LoVo (cell line): Measurements from ENCODE around the gene SLC12A6.
A peak's percentile ranks its signal among the peaks of the same experiment; 100 is the strongest.
"Not testable (repeated sequence)": the region's sequence is repeated elsewhere in the genome, so short reads cannot be mapped to it uniquely, and the experiment has no call there.

Source experiments
- DNase-seq: peaks from one replicate; pipeline ENCODE4 v3.0.0-alpha.2; 2016; ENCODE audit warnings: low spot score

Gene SLC12A6

GRCh38 chr15:34357653-34358052 is 20.1 kb upstream of the SLC12A6 start:
- no peak for DNase-seq

- no peak for DNase-seq
Observed at GRCh38 chr15:34355241-34355640, 17.7 kb upstream of the SLC12A6 start.

- DNase-seq: no peak
Observed at GRCh38 chr15:34354286-34354685, 16.7 kb upstream of the SLC12A6 start.

GRCh38 chr15:34353627-34354026 is 16.0 kb upstream of the SLC12A6 start:
- no peak for DNase-seq

- DNase-seq: not testable (repeated sequence)
Observed at GRCh38 chr15:34352996-34353395, 15.4 kb upstream of the SLC12A6 start.

- DNase-seq: no peak
Observed at GRCh38 chr15:34349769-34350168, 12.2 kb upstream of the SLC12A6 start.

- DNase-seq: no peak
Observed at GRCh38 chr15:34348735-34349300, 11.2 kb upstream of the SLC12A6 start.

- DNase-seq: no peak
Observed at GRCh38 chr15:34347951-34348638, 10.5 kb upstream of the SLC12A6 start.

- peak; percentile 92 for DNase-seq
Observed at GRCh38 chr15:34342737-34343575, 5.4 kb upstream of the SLC12A6 start, which contains the start of the genes NOP10 and NUTM1. Gene NOP10, minus strand, starts transcription at chr15:34343136. Its CDS starts 63 bp downstream, at chr15:34343073. Gene NUTM1, plus strand, starts transcription at chr15:34343315. Its CDS starts 382 bp downstream, at chr15:34343697.

- DNase-seq: not testable (repeated sequence)
Observed at GRCh38 chr15:34342213-34342736, 4.7 kb upstream of the SLC12A6 start.

GRCh38 chr15:34341381-34342212 is 4.0 kb upstream of the SLC12A6 start:
- DNase-seq: no peak

- DNase-seq: no peak
Observed at GRCh38 chr15:34339946-34340345, 2.4 kb upstream of the SLC12A6 start.

- no peak for DNase-seq
Observed at GRCh38 chr15:34338347-34338746, 766 bp upstream of the SLC12A6 start.

GRCh38 chr15:34336991-34337556 is 507 bp downstream of the SLC12A6 start:
- DNase-seq: no peak

GRCh38 chr15:34336231-34336990 is 1.2 kb downstream of the SLC12A6 start:
- DNase-seq: no peak

GRCh38 chr15:34335176-34336032 is 2.2 kb downstream of the SLC12A6 start:
- no peak for DNase-seq

GRCh38 chr15:34334672-34335071 is 2.9 kb downstream of the SLC12A6 start:
- DNase-seq: no peak

- DNase-seq: no peak
Observed at GRCh38 chr15:34332553-34333120, 4.9 kb downstream of the SLC12A6 start.

GRCh38 chr15:34331809-34332208 is 5.8 kb downstream of the SLC12A6 start:
- no peak for DNase-seq
